GM12864 (cell line): ENCODE data around the gene YPEL2.

Experiments used
- DNase-seq: peaks from one replicate; pipeline ENCODE4 v3.0.0-alpha.2; 2011; ENCODE audit warnings: low read depth
- H3K4me3 ChIP-seq: 2 replicates; pipeline ENCODE4 v1.5.1; 2011; ENCODE audit warnings: mild to moderate bottlenecking, low read depth, low read length, control low read depth
- TF ChIP-seq, protein P1 (sequence below): IDR thresholded peaks from 2 replicates; pipeline ENCODE4 v1.5.1; 2011; ENCODE audit warnings: low read depth, mild to moderate bottlenecking, moderate library complexity, low read length, control low read depth, inconsistent platforms; ENCODE audit errors: missing control alignments

YPEL2 gene

DNA sequence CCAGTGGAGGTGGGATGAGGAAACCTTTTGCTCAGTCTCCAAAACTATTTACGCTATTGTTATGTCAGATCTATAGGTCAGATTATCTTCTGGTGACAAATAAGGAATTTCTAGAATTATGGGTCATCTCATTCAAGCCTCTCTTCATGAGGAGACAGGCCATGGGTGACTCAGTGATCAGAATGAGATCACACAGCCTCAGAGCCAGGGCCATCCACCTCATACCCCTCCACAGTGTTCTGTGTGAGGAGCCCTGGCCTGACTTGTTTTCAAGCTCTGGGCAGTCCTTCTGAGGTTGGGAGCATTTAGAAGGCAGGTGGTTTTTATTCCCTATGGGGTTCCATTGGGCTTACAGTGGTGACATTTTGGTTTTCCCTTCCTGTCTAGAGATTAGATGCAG is 26.5 kb downstream of the YPEL2 start:
- no peak overlapping the region for H3K4me3 ChIP-seq
- no peak for DNase-seq
- TF ChIP-seq, protein P1, sequence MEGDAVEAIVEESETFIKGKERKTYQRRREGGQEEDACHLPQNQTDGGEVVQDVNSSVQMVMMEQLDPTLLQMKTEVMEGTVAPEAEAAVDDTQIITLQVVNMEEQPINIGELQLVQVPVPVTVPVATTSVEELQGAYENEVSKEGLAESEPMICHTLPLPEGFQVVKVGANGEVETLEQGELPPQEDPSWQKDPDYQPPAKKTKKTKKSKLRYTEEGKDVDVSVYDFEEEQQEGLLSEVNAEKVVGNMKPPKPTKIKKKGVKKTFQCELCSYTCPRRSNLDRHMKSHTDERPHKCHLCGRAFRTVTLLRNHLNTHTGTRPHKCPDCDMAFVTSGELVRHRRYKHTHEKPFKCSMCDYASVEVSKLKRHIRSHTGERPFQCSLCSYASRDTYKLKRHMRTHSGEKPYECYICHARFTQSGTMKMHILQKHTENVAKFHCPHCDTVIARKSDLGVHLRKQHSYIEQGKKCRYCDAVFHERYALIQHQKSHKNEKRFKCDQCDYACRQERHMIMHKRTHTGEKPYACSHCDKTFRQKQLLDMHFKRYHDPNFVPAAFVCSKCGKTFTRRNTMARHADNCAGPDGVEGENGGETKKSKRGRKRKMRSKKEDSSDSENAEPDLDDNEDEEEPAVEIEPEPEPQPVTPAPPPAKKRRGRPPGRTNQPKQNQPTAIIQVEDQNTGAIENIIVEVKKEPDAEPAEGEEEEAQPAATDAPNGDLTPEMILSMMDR, result no peak

DNA sequence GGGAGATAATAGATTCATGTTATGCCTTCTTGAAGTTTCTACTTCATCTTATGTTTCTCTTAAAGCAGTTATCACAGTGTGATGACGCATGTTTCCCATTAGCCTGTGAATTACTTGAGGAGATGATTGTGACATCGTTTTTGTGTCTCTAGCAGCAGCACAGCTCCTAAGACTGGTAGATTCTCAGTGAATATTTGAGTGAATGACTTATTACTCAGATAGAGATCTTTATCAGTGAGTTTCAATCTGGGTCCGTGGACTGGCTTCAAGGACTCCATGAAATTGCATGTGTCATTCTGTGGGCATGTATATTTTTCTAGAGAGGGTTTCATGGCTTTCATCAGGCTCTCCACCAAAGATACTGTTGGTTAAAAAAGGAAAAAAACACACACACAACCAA is 29.9 kb downstream of the YPEL2 start:
- DNase-seq, result no peak
- TF ChIP-seq, protein P1, result no peak

DNA sequence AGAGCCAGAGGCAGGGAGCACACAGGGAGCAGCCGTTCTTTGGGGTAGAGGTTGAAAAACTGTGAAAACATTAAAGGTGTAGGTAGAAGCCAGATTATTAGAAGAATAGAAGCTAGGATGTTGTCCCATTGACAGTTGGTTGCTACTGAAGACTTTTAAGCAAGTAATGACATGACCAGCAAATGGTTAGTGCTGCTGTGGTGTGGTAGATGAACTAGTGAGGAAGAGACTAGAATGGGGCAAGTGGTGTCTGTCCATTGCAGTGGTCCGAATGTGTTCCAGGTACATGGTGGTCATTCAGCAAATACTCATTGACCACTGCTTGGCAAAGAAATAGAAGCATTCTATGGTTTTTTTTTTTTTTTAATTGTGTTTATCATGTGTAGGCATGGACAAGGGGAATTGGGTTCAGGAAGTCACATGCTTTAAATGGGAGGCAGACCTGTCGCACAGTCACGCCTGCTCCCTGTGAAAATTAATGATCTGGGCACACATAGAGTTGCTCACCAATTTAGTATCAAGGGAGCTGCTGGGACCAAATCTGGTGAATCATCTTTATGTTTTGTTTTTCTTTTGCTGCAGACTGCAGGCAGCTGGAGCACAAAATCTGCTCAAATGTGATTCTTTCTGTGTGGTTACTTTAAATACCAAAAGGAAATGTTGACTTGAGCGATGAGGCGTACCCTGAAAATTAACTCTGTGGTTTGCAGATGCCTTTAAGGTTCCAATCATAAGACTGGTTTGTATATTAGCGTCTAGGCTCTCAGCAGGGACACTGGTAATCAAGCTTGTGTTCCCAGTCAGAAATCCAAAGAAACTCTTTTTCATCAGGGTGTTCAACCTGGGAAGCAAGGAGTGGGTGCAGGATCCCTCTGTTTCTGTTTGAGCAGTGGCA is 30.7 kb downstream of the YPEL2 start:
- DNase-seq, result peak; percentile 56
- 0 out of 2 replicates have a peak overlapping the region, but pooled peaks have one; percentile 5 for H3K4me3 ChIP-seq
- TF ChIP-seq, protein P1, result no peak

More for the DNA sequence above, 29.9 kb downstream of the YPEL2 start:
- H3K4me3 ChIP-seq, result no peak overlapping the region

DNA sequence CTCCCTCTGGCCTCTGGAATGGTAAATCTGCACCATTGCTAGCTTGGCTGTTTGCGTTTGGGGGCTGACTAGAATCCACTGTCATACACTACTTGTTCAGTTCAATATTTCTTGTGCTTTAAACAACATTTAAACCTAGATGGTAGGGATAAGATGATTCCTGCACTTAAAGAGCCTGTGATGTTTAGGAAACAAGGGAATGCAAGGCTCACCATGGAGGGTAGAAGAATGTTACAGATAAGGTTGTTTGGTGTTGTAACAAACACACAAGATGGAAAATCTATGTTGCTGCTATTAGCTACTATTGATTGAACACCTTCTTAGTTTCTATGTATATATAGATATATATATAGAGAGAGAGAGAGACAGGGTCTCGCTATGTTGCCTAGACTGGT is 31.4 kb downstream of the YPEL2 start:
- no peak for DNase-seq
- TF ChIP-seq, protein P1, result no peak
- H3K4me3 ChIP-seq, result 0 out of 2 replicates have a peak overlapping the region, but pooled peaks have one; percentile 5

DNA sequence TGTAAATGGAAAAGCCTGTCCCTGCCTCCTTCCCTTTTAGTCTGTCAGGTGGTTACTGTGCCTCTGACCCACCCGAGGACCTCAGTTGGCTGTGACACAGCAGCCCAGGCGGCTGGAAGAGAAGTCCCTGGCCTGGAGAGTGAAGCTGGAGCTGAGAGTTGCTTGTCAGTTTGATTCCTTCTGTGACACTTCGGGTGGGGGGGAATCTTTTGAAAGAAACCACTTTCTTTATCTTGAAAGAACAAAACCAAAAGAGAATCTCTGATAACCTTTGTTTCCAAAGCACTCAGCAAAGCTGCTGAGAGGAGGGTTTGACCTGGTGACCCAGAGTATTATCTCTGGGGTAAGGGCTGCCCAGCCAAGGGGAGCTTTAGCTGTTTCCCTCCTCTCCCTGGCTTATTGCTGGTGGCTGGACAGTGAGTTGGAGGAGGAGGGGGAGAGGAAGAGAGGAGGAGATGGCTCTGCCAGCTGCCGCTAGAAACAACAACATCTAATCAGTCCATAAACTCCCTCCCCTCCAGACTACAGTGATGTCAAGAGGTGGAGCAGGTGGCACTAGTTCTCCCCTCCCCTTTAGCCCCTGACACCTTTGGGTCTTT is 34.0 kb downstream of the YPEL2 start:
- DNase-seq, result no peak
- TF ChIP-seq, protein P1, result no peak

DNA sequence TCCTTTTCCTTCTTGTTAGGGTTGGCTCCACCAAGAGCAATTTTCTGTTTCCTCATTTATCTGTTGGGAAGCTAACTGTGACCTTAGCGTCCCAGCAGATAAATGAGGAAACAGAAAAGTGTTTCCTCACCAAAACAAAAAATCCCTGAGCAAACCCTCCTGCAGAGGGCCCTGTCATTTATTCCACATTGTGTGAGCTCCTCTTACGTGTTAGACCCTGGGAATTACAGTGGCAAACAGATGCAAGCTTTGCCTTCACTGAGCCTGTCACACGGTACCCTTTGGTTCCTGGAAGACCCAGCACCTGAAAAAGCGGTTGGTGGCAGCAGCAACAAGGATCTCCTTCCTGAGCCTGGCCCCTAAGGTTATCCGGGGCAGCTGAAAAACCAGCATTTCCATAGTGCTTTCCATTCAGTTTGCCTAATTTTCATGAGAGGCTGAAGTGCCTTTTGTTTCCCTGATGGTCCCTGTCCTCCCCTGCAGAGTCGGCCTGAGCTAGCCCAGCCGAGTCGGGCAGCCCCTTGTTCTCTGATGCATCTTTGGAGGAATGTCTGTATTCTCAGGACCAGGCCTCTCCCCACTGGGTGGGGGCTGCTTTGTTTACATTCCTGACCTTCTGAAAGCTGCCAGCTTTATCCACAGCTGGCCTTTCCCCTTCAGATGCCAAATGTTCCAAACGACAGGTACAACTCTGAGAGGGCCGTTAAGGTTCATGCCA is 34.7 kb downstream of the YPEL2 start:
- no peak overlapping the region for H3K4me3 ChIP-seq
- no peak for DNase-seq
- TF ChIP-seq, protein P1, result no peak

More for the DNA sequence above, 34.0 kb downstream of the YPEL2 start:
- no peak overlapping the region for H3K4me3 ChIP-seq
